K562 treated with DMSO at 1 percent for 4 hours (cell line): ENCODE data around the gene ADAMTSL3. TPM values are rescaled to one million over a fixed set of nuclear protein-coding genes. Genes with fewer than 3 reads are reported as not detected.

Source experiments
- total RNA-seq: library from RNA; unstranded; fragments of 300-600 nt; gene quantifications from 2 replicates; pipeline ENCODE4 v1.2.3, GENCODE V29; 2022; ENCODE audit not compliant: insufficient read depth

Gene ADAMTSL3
- not detected in 2 replicates for total RNA-seq

DNA sequence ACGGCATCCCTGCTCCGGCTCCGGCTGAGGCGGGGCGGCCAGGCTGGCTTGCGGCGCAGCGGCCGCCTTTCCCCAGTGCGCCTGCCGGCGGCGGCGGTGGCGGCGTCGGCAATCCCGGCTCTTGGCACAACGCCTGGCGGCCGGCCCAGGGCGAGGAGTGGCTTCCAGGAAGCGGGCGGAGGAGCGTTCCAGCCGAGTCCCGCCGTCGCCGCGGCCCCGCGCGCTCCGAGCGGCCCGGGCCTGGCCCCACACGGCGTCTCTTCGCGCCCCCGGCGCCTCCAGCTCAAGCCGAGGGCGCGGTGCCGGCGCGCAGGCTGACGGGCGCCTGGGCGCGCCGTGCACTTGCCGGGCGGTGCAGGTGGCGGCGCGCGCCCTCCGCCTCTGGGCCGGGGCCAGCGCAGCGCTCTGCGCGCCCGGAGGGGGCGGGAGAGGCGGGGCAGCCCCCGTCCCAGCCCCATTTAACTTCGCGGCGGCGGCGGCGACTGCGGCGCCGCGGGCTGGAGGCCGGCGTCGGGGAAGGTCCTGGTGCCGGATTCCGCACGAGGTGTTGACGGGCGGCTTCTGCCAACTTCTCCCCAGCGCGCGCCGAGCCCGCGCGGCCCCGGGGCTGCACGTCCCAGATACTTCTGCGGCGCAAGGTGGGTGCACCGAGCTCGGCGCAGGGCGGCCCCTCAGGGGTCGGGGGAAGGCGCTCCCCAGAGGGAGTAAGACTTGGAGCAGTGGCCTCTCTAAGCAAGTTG is at the start of gene ADAMTSL3:
ADAMTSL3 (plus strand) TSS at position 485 of the 740 bp plus-strand sequence. CDS start 1,639 bp downstream, outside the sequence.

Other genes starting within 250 kb of the ADAMTSL3 start
- gene SH3GL3, start 206.8 kb upstream of the ADAMTSL3 start, total RNA-seq: 2.4 and 2.7 TPM in 2 replicates